ENCODE measurements around the gene RNF113B. TPM values are rescaled to one million over a fixed set of nuclear protein-coding genes. Genes with fewer than 3 reads are reported as not detected.

Gene RNF113B
- total RNA-seq, 1 donor from 2014 or later, result not detected

GRCh38 chr13:98216711-98217285 is 39.7 kb upstream of the RNF113B start:
- no peak for TF ChIP-seq CTCF (IDR thresholded peaks at IDR 0.05; ENCODE audit: insufficient read depth, low read depth, low read length)
- no peak for TF ChIP-seq EZH2 (IDR thresholded peaks at IDR 0.05; ENCODE audit: insufficient read depth, low read length)
- peaks cover 39% of the 10 kb centered on the region for H3K79me2 ChIP-seq (ENCODE audit: insufficient read depth, low read length)
- peaks cover 6% of the 10 kb centered on the region for H4K20me1 ChIP-seq (ENCODE audit: insufficient read depth, low read length)
- Mint-ChIP-seq H3K4me3 (ENCODE audit: unreplicated experiment) (no peak overlapping the region), H3K4me1 (ENCODE audit: low read depth, unreplicated experiment) (peaks cover 34% of the 10 kb centered on the region), H3K9me3 (ENCODE audit: unreplicated experiment) (peaks cover 6% of the 10 kb centered on the region), H3K27ac (ENCODE audit: unreplicated experiment) (peak overlapping the region; percentile 91), H3K27me3 (ENCODE audit: low read depth, unreplicated experiment) (no peaks in the 10 kb centered on the region), H3K36me3 (ENCODE audit: low read depth, unreplicated experiment) (peaks cover 19% of the 10 kb centered on the region)
- H3K27ac ChIP-seq (ENCODE audit: low read depth, low read length), result peak overlapping the region; percentile 71
- no peaks in the 10 kb centered on the region for H3K9me3 ChIP-seq (ENCODE audit: insufficient read depth, low read depth, low read length)
- no peak overlapping the region for H3K4me3 ChIP-seq (ENCODE audit: insufficient read depth, low read depth, low read length)
- DNase-seq (ENCODE audit: low read depth) (no peak), FAIRE-seq (no peak)
- peak overlapping the region; percentile 33 for H3K4me2 ChIP-seq (ENCODE audit: low read length)
- H2AFZ ChIP-seq (ENCODE audit: low read depth, low read length), result no peak overlapping the region
- H3K9ac ChIP-seq (ENCODE audit: low read length), result no peak overlapping the region
- H3K36me3 ChIP-seq (ENCODE audit: insufficient read depth, low read length), result no peaks in the 10 kb centered on the region
- no peaks in the 10 kb centered on the region for H3K27me3 ChIP-seq (ENCODE audit: insufficient read depth, low read length)
- peaks cover 44% of the 10 kb centered on the region for H3K4me1 ChIP-seq (ENCODE audit: insufficient read depth, low read length)

GRCh38 chr13:98216135-98216565 is 39.1 kb upstream of the RNF113B start:
- H3K4me3 Mint-ChIP-seq (ENCODE audit: unreplicated experiment), result no peak overlapping the region
- no peak for TF ChIP-seq EZH2 (IDR thresholded peaks at IDR 0.05; ENCODE audit: insufficient read depth, low read length)
- TF ChIP-seq CTCF (IDR thresholded peaks at IDR 0.05; ENCODE audit: insufficient read depth, low read depth, low read length), result no peak
- H4K20me1 ChIP-seq (ENCODE audit: insufficient read depth, low read length), result peaks cover 7% of the 10 kb centered on the region
- H3K36me3 Mint-ChIP-seq (ENCODE audit: low read depth, unreplicated experiment), result peaks cover 19% of the 10 kb centered on the region
- peak overlapping the region; percentile 33 for H3K4me2 ChIP-seq (ENCODE audit: low read length)
- peak overlapping the region; percentile 91 for H3K27ac Mint-ChIP-seq (ENCODE audit: unreplicated experiment)
- H3K27me3 Mint-ChIP-seq (ENCODE audit: low read depth, unreplicated experiment), result no peaks in the 10 kb centered on the region
- peaks cover 30% of the 10 kb centered on the region for H3K4me1 Mint-ChIP-seq (ENCODE audit: low read depth, unreplicated experiment)
- peak overlapping the region; percentile 71 for H3K27ac ChIP-seq (ENCODE audit: low read depth, low read length)
- H3K4me3 ChIP-seq (ENCODE audit: insufficient read depth, low read depth, low read length), result no peak overlapping the region
- H3K79me2 ChIP-seq (ENCODE audit: insufficient read depth, low read length), result peaks cover 40% of the 10 kb centered on the region
- FAIRE-seq, result peak; percentile 92
- peaks cover 10% of the 10 kb centered on the region for H3K9me3 Mint-ChIP-seq (ENCODE audit: unreplicated experiment)
- no peaks in the 10 kb centered on the region for H3K9me3 ChIP-seq (ENCODE audit: insufficient read depth, low read depth, low read length)
- H2AFZ ChIP-seq (ENCODE audit: low read depth, low read length), result no peak overlapping the region
- H3K36me3 ChIP-seq (ENCODE audit: insufficient read depth, low read length), result no peaks in the 10 kb centered on the region
- DNase-seq (ENCODE audit: low read depth), result peak; percentile 87
- H3K9ac ChIP-seq (ENCODE audit: low read length), result peak overlapping the region; percentile 43
- no peaks in the 10 kb centered on the region for H3K27me3 ChIP-seq (ENCODE audit: insufficient read depth, low read length)
- peaks cover 39% of the 10 kb centered on the region for H3K4me1 ChIP-seq (ENCODE audit: insufficient read depth, low read length)

- no peak overlapping the region for H2AFZ ChIP-seq (ENCODE audit: low read depth, low read length)
- H3K79me2 ChIP-seq (ENCODE audit: insufficient read depth, low read length), result peaks cover 43% of the 10 kb centered on the region
- no peaks in the 10 kb centered on the region for H3K9me3 ChIP-seq (ENCODE audit: insufficient read depth, low read depth, low read length)
- Mint-ChIP-seq H3K27me3 (ENCODE audit: low read depth, unreplicated experiment) (no peaks in the 10 kb centered on the region), H3K27ac (ENCODE audit: unreplicated experiment) (peak overlapping the region; percentile 91), H3K36me3 (ENCODE audit: low read depth, unreplicated experiment) (peaks cover 17% of the 10 kb centered on the region), H3K4me1 (ENCODE audit: low read depth, unreplicated experiment) (peaks cover 26% of the 10 kb centered on the region), H3K4me3 (ENCODE audit: unreplicated experiment) (no peak overlapping the region), H3K9me3 (ENCODE audit: unreplicated experiment) (peaks cover 17% of the 10 kb centered on the region)
- peak overlapping the region; percentile 43 for H3K9ac ChIP-seq (ENCODE audit: low read length)
- peaks cover 4% of the 10 kb centered on the region for H4K20me1 ChIP-seq (ENCODE audit: insufficient read depth, low read length)
- DNase-seq (ENCODE audit: low read depth) (no peak), FAIRE-seq (no peak)
- H3K4me3 ChIP-seq (ENCODE audit: insufficient read depth, low read depth, low read length), result no peak overlapping the region
- TF ChIP-seq EZH2 (IDR thresholded peaks at IDR 0.05; ENCODE audit: insufficient read depth, low read length) (no peak), CTCF (IDR thresholded peaks at IDR 0.05; ENCODE audit: insufficient read depth, low read depth, low read length) (no peak)
- peak overlapping the region; percentile 33 for H3K4me2 ChIP-seq (ENCODE audit: low read length)
- no peaks in the 10 kb centered on the region for H3K27me3 ChIP-seq (ENCODE audit: insufficient read depth, low read length)
- no peaks in the 10 kb centered on the region for H3K36me3 ChIP-seq (ENCODE audit: insufficient read depth, low read length)
- H3K27ac ChIP-seq (ENCODE audit: low read depth, low read length), result peak overlapping the region; percentile 71
- H3K4me1 ChIP-seq (ENCODE audit: insufficient read depth, low read length), result peaks cover 39% of the 10 kb centered on the region
These were observed 38.4 kb upstream of the RNF113B start for GRCh38 chr13:98215508-98215907.

All from astrocyte (in vitro differentiated cells and primary cell).